Fibroblast of peridontal ligament (primary cell): ENCODE data around the gene SYT12.
A peak's percentile ranks its signal among the peaks of the same experiment; 100 is the strongest.

Source experiments
- DNase-seq: peaks from one replicate; pipeline ENCODE4 v3.0.0-alpha.2; 2010; ENCODE audit errors: extremely low read depth

Gene SYT12

GRCh38 chr11:67054836-67055523 lies 32.0 kb downstream of the SYT12 start:
- DNase-seq, result peak; percentile 24

GRCh38 chr11:67055812-67056211 lies 32.9 kb downstream of the SYT12 start:
- DNase-seq, result no peak

GRCh38 chr11:67056267-67057204 lies 33.6 kb downstream of the SYT12 start, which contains the start of gene RHOD:
TSS of gene RHOD (plus strand) at chr11:67056847. CDS start at chr11:67056903, 56 bp downstream.
- no peak for DNase-seq

- no peak for DNase-seq
Measured at GRCh38 chr11:67057205-67057672, 34.3 kb downstream of the SYT12 start.

- no peak for DNase-seq
Measured at GRCh38 chr11:67058506-67058905, 35.6 kb downstream of the SYT12 start.

GRCh38 chr11:67059671-67060070 lies 36.7 kb downstream of the SYT12 start:
- no peak for DNase-seq

GRCh38 chr11:67060111-67060522 lies 37.2 kb downstream of the SYT12 start:
- no peak for DNase-seq

- DNase-seq, result no peak
Measured at GRCh38 chr11:67062526-67063373, 39.8 kb downstream of the SYT12 start.

- DNase-seq, result no peak
Measured at GRCh38 chr11:67066333-67066709, 43.4 kb downstream of the SYT12 start.

GRCh38 chr11:67071420-67072284 lies 48.7 kb downstream of the SYT12 start:
- DNase-seq, result peak; percentile 14

- DNase-seq, result no peak
Measured at GRCh38 chr11:67072295-67072694, 49.4 kb downstream of the SYT12 start.

GRCh38 chr11:67073908-67074307 lies 51.0 kb downstream of the SYT12 start:
- DNase-seq, result no peak

- DNase-seq, result no peak
Measured at GRCh38 chr11:67076202-67076601, 53.3 kb downstream of the SYT12 start.

GRCh38 chr11:67079065-67079705 lies 56.3 kb downstream of the SYT12 start:
- no peak for DNase-seq

GRCh38 chr11:67082071-67082791 lies 59.3 kb downstream of the SYT12 start:
- peak; percentile 14 for DNase-seq

GRCh38 chr11:67083786-67084366 lies 60.9 kb downstream of the SYT12 start:
- no peak for DNase-seq

- DNase-seq, result no peak
Measured at GRCh38 chr11:67085617-67086016, 62.7 kb downstream of the SYT12 start.

GRCh38 chr11:67090717-67091116 lies 67.8 kb downstream of the SYT12 start:
- no peak for DNase-seq

GRCh38 chr11:67095214-67095507 lies 72.2 kb downstream of the SYT12 start:
- no peak for DNase-seq
